CD14-positive monocyte (primary cell): ENCODE measurements around the gene LHX3. TPM values are rescaled to one million over a fixed set of nuclear protein-coding genes. Genes with fewer than 3 reads are reported as not detected.
A peak's percentile ranks its signal among the peaks of the same experiment; 100 is the strongest.

ENCODE experiments used
- DNase-seq, 3 donors: peaks; one replicate each; pipeline ENCODE4 v3.0.0-alpha.2; 2011 to 2022
- H2AFZ ChIP-seq: 2 replicates; pipeline ENCODE4 v1.6.0; 2012; ENCODE audit warnings: mild to moderate bottlenecking, low read depth, low read length, inconsistent platforms; ENCODE audit not compliant: insufficient read depth, poor library complexity, severe bottlenecking
- H3K27ac ChIP-seq, 2 donors: 1 replicate in 1 of 2; 2 replicates in 1 of 2; pipeline ENCODE4 v1.5.1; 2012 to 2013; ENCODE audit warnings: low read length in 2 of 2, control low read depth in 1 of 2, inconsistent platforms in 1 of 2, low read depth in 1 of 2, mild to moderate bottlenecking in 1 of 2
- H3K27me3 ChIP-seq, 2 donors: one replicate each; pipeline versions ENCODE4 v1.6.0 to v1.6.1; 2011 to 2013; ENCODE audit warnings: low read length in 2 of 2; ENCODE audit not compliant: control insufficient read depth in 2 of 2, insufficient read depth in 2 of 2
- H3K36me3 ChIP-seq, 2 donors: replicated peaks in 1 of 2; 1 replicate in 1 of 2; 2 replicates in 1 of 2; pipeline versions ENCODE4 v1.5.1 to v1.6.1; 2012 to 2013; ENCODE audit warnings: low read length in 2 of 2, control low read depth in 1 of 2, inconsistent platforms in 1 of 2, mild to moderate bottlenecking in 1 of 2; ENCODE audit not compliant: insufficient read depth in 2 of 2, control insufficient read depth in 1 of 2
- H3K4me1 ChIP-seq, 2 donors: 1 replicate in 1 of 2; 2 replicates in 1 of 2; pipeline versions ENCODE4 v1.5.1 to v1.6.1; 2012 to 2013; ENCODE audit warnings: low read length in 2 of 2, control low read depth in 1 of 2, inconsistent platforms in 1 of 2, mild to moderate bottlenecking in 1 of 2, moderate library complexity in 1 of 2; ENCODE audit not compliant: insufficient read depth in 2 of 2, control insufficient read depth in 1 of 2
- H3K4me2 ChIP-seq: replicated peaks from 2 replicates; pipeline ENCODE3; 2012; ENCODE audit warnings: low read length, moderate library complexity, mild to moderate bottlenecking; ENCODE audit not compliant: poor library complexity, severe bottlenecking; ENCODE audit errors: extremely low read depth
- H3K4me3 ChIP-seq, 3 experiments: fragments of 200-600 bp in 1 of 3; sonication (generic) in 1 of 3; replicated peaks in 1 of 3; 1 replicate in 2 of 3; 2 replicates in 1 of 3; pipeline ENCODE4 v1.5.1; 2011 to 2013; ENCODE audit warnings: low read length in 3 of 3, mild to moderate bottlenecking in 3 of 3, control low read depth in 2 of 3, low read depth in 2 of 3, inconsistent platforms in 1 of 3, moderate library complexity in 1 of 3
- H3K79me2 ChIP-seq: 2 replicates; pipeline ENCODE4 v1.6.0; 2012; ENCODE audit warnings: mild to moderate bottlenecking, control low read depth, inconsistent platforms, low read length, moderate library complexity; ENCODE audit not compliant: insufficient read depth
- H3K9ac ChIP-seq: 2 replicates; pipeline ENCODE4 v1.6.0; 2017; ENCODE audit warnings: low read length, mild to moderate bottlenecking; ENCODE audit not compliant: insufficient read depth, poor library complexity, severe bottlenecking
- H3K9me3 ChIP-seq, 2 donors: replicated peaks in 1 of 2; 1 replicate in 1 of 2; 2 replicates in 1 of 2; pipeline versions ENCODE4 v1.5.1 to v1.6.1; 2012 to 2013; ENCODE audit warnings: low read length in 2 of 2, control low read depth in 1 of 2; ENCODE audit not compliant: control insufficient read depth in 1 of 2, insufficient read depth in 1 of 2
- H4K20me1 ChIP-seq: 2 replicates; pipeline ENCODE4 v1.6.0; 2012; ENCODE audit warnings: mild to moderate bottlenecking, low read length, control low read depth, moderate library complexity; ENCODE audit not compliant: insufficient read depth
- H3K27ac Mint-ChIP-seq, 7 donors: one replicate each; pipeline ENCODE4 v1.8.0; 2020; ENCODE audit warnings: mild to moderate bottlenecking in 7 of 7, mixed read lengths in 7 of 7, moderate library complexity in 6 of 7, inconsistent platforms in 2 of 7
- H3K27me3 Mint-ChIP-seq, 3 donors: one replicate each; pipeline ENCODE4 v1.8.0; 2021 to 2022; ENCODE audit warnings: low read depth in 3 of 3, mild to moderate bottlenecking in 3 of 3, mixed read lengths in 3 of 3, moderate library complexity in 3 of 3, inconsistent platforms in 1 of 3
- H3K36me3 Mint-ChIP-seq, 2 donors: one replicate each; pipeline ENCODE4 v1.8.0; 2020; ENCODE audit warnings: mixed read lengths in 2 of 2, inconsistent platforms in 1 of 2, mild to moderate bottlenecking in 1 of 2
- H3K4me1 Mint-ChIP-seq: one replicate; pipeline ENCODE4 v1.8.0; 2020; ENCODE audit warnings: mild to moderate bottlenecking, mixed read lengths
- H3K4me3 Mint-ChIP-seq, 2 donors: one replicate each; pipeline ENCODE4 v1.8.0; 2020; ENCODE audit warnings: mild to moderate bottlenecking in 2 of 2, mixed read lengths in 2 of 2, moderate library complexity in 1 of 2
- H3K9me3 Mint-ChIP-seq, 7 donors: one replicate each; pipeline ENCODE4 v1.8.0; 2020 to 2022; ENCODE audit warnings: mixed read lengths in 7 of 7, mild to moderate bottlenecking in 6 of 7, moderate library complexity in 6 of 7, inconsistent platforms in 2 of 7
- WGBS: methylation state at CpG from one replicate; pipeline ENCODE4 v1.1.5; 2013; ENCODE audit warnings: missing lambda C conversion rate; ENCODE audit not compliant: insufficient coverage; 5-methylcytosine and 5-hydroxymethylcytosine counted together
- intact Hi-C, 2 donors: fragments of 100-400 bp; cut with micrococcal nuclease; formaldehyde crosslinking; loops; one replicate each; pipeline versions ENCODE4 v1.15.0 to v1.15.1; 2023
- polyA plus RNA-seq, 3 donors: library from polyadenylated mRNA; depleted of rRNA in 1 of 3; unstranded in 2 of 3; stranded (reverse) in 1 of 3; fragments of 300-500 nt in 2 of 3; fragments of >200 nt in 1 of 3; fragmentation: Illumina TruSeq in 2 of 3; gene quantifications; 1 replicate in 2 of 3; 2 replicates in 1 of 3; pipeline ENCODE4 v1.2.3, GENCODE V29; 2012 to 2021
- TF ChIP-seq, protein P1 (sequence below): fragments of 200-600 bp; IDR thresholded peaks from one replicate; pipeline ENCODE4 v1.8.0; 2022; ENCODE audit warnings: antibody characterized with exemption, mild to moderate bottlenecking

The LHX3 gene
- polyA plus RNA-seq, 3 donors: not detected

DNA sequence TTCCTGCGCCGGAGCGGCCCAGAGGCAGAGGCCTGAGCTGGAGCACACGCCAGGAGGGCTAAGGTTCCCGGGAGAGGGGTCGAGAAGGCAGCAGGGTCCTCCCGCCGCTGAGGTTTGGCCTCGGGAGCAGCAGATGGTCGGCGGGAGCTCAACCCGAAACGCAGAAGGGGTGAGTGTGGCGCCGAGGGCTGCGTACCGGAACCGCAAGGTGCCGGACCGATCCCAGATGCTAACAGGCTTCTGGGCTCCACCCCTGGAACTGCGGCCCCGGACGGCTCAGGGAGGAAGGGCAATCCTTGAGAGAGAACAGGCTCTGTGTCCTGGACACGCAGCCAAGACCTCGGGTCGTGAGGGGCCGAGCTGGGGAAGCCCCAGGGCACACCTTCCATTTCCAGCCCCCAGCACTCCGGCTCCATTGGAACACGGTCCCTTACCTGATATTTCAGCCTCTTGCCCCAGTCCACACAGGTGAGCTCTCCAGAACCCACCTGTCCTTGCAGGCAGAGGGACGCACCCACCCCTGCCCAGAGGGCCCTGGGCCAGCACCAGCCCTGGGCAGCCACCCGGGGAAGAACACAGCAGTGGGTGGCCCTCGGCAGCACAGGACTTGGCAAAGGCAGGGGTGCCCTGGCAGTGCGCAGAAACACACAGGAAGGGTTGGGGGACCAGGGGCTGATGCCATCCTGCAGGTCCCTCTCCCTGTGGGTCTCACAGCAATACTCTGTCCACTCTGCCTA is 1.4 kb downstream of the LHX3 start:
- Mint-ChIP-seq H3K27me3 (peaks cover 44 to 76% (median 52%) of the 10 kb centered on the region in 3 donors), H3K36me3 (peaks cover 5 to 11% of the 10 kb centered on the region in 2 donors), H3K4me1 (peaks cover 6% of the 10 kb centered on the region), H3K27ac (no peak overlapping the region), H3K9me3 (peaks cover 0 to 3% (median 0%) of the 10 kb centered on the region in 7 donors), H3K4me3 (peak overlapping the region in 1 of 2 donors; percentile 70)
- Histone ChIP-seq H3K4me3 (no peak overlapping the region), H3K4me2 (no peak overlapping the region), H3K27me3 (peaks cover 27 to 58% of the 10 kb centered on the region in 2 donors), H3K36me3 (peaks cover under 1 to 1% of the 10 kb centered on the region in 2 donors), H3K27ac (no peak overlapping the region), H2AFZ (no peak overlapping the region), H3K4me1 (no peaks in the 10 kb centered on the region), H3K9me3 (peaks cover 0 to 30% of the 10 kb centered on the region in 2 donors), H3K79me2 (no peaks in the 10 kb centered on the region), H4K20me1 (no peaks in the 10 kb centered on the region), H3K9ac (no peak overlapping the region)
- WGBS: 22% methylated on average over 32 of the region's 33 CpGs
- intact Hi-C loops: no loop called here
- TF ChIP-seq, protein P1, sequence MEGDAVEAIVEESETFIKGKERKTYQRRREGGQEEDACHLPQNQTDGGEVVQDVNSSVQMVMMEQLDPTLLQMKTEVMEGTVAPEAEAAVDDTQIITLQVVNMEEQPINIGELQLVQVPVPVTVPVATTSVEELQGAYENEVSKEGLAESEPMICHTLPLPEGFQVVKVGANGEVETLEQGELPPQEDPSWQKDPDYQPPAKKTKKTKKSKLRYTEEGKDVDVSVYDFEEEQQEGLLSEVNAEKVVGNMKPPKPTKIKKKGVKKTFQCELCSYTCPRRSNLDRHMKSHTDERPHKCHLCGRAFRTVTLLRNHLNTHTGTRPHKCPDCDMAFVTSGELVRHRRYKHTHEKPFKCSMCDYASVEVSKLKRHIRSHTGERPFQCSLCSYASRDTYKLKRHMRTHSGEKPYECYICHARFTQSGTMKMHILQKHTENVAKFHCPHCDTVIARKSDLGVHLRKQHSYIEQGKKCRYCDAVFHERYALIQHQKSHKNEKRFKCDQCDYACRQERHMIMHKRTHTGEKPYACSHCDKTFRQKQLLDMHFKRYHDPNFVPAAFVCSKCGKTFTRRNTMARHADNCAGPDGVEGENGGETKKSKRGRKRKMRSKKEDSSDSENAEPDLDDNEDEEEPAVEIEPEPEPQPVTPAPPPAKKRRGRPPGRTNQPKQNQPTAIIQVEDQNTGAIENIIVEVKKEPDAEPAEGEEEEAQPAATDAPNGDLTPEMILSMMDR: no peak
- DNase-seq: no peak

DNA sequence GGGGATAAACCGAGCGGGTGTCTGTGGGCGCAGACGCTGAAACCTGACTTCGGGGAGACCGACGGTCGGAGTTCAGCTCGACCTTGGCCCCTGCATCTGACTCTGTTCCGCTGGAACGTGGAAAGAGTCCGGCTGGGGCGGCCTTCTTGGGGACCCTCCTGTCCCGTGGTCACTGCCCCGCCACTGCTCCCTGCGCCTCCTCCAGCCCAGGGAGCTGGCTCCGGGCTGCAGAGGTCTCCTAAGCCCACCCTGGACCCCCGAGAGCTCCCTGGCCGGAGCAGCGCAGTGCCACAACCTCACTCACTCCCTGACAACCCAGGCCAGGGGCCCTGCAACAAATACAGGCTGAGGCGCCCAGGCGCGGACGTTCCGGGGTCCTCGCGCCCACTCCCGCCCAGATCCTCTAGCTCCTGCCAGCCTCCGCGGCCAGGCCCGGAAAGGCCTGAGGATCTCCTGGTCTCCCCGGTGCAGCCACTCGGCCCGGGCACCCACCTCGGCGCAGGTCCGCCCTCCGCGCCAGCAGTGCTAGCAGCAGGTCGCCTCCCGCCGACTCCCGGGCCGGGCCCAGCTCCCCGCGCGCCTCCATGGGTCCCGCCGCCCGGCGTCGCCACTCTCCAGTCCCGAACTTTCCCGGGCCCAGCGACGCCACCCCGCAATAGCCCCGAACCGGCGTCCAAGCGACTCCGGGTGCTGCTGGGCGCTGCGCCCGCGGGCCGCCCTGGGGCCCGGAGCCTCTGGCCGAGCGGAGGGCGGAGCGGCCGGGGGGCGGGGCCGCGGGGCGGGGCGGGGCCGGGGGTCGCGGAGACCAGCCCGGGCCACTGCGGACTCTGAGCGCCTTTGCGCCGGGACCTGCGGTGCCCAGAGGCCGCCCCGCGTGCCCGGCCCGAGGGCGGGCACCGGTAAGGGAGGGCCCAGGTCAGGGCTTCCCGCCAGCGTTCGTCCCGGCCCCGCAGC is 2.2 kb downstream of the LHX3 start:
- Histone ChIP-seq H3K27ac (no peak overlapping the region), H3K4me3 (no peak overlapping the region), H3K27me3 (peaks cover 35 to 66% of the 10 kb centered on the region in 2 donors), H3K4me2 (no peak overlapping the region), H3K36me3 (no peaks in the 10 kb centered on the region), H3K79me2 (no peaks in the 10 kb centered on the region), H3K4me1 (no peaks in the 10 kb centered on the region), H3K9me3 (peaks cover 0 to 30% of the 10 kb centered on the region in 2 donors), H3K9ac (no peak overlapping the region), H2AFZ (no peak overlapping the region), H4K20me1 (no peaks in the 10 kb centered on the region)
- TF ChIP-seq, protein P1: no peak
- peak overlapping the region in 1 of 2 donors; percentile 70 for H3K4me3 Mint-ChIP-seq
- WGBS: 16% methylated on average over 93 of the region's 99 CpGs
- peaks cover 52 to 84% (median 61%) of the 10 kb centered on the region in 3 donors for H3K27me3 Mint-ChIP-seq
- H3K27ac Mint-ChIP-seq: no peak overlapping the region
- H3K4me1 Mint-ChIP-seq: peaks cover 6% of the 10 kb centered on the region
- no peak for DNase-seq
- intact Hi-C loops: no loop called here
- H3K9me3 Mint-ChIP-seq: peaks cover 0 to 6% (median 0%) of the 10 kb centered on the region in 7 donors
- H3K36me3 Mint-ChIP-seq: peaks cover 0 to 7% of the 10 kb centered on the region in 2 donors
